ENCODE measurements around the gene CLEC20A. TPM values are rescaled to one million over a fixed set of nuclear protein-coding genes. Genes with fewer than 3 reads are reported as not detected.

The CLEC20A gene
- total and polyA plus RNA-seq, 7 donors, result 0.22 TPM; not detected in 6

DNA sequence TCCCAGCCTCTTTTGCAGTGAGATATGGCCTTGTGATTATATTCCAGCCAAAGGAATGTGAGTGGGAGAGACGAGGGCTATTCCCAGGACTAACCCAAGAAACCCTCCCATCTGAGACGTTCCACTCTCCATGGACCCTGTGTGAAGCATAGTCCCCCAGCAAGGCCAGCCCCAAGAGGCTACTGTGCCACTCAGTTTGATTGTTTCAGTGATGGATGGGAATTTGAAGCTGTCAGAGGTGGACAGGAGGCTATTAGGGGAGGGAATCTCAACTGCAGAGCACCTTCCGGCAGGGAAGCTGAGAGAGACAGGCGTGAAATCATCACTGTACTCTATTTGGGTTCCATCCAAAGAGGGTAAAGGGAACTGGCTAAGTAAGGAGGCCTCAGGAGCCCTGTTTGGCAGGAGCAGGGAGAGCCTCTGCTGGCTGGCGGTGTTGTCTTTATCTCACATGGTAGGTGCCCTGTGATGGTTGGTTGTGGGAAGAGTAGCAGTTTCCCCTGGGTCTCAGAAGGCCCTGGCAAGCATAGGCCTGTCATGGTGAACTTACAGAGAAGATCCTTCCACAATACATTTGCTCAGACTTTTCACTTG is 12.7 kb upstream of the CLEC20A start:
- no peaks in the 10 kb centered on the region for H3K4me1 ChIP-seq
- H3K27me3 ChIP-seq (ENCODE audit: insufficient read depth in 3 of 3, low read length in 2 of 3), result no peaks in the 10 kb centered on the region
- no peaks in the 10 kb centered on the region for H3K36me3 ChIP-seq (ENCODE audit: insufficient read depth in 1 of 2, low read depth in 1 of 2)
- TF ChIP-seq, protein P1, sequence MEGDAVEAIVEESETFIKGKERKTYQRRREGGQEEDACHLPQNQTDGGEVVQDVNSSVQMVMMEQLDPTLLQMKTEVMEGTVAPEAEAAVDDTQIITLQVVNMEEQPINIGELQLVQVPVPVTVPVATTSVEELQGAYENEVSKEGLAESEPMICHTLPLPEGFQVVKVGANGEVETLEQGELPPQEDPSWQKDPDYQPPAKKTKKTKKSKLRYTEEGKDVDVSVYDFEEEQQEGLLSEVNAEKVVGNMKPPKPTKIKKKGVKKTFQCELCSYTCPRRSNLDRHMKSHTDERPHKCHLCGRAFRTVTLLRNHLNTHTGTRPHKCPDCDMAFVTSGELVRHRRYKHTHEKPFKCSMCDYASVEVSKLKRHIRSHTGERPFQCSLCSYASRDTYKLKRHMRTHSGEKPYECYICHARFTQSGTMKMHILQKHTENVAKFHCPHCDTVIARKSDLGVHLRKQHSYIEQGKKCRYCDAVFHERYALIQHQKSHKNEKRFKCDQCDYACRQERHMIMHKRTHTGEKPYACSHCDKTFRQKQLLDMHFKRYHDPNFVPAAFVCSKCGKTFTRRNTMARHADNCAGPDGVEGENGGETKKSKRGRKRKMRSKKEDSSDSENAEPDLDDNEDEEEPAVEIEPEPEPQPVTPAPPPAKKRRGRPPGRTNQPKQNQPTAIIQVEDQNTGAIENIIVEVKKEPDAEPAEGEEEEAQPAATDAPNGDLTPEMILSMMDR (IDR thresholded peaks at IDR 0.05), result no peak
- no peak overlapping the region for H3K4me3 ChIP-seq
- DNase-seq (no peak), ATAC-seq (peak; percentile 66 to 93 (median 83))
- no peaks in the 10 kb centered on the region for H3K9me3 ChIP-seq
- WGBS, 3 donors, result 37 to 51% (median 46%) methylated on average over 5 of the region's 5 CpGs
- intact Hi-C loops (cut with DNase I), result loop anchor here in 1 of 2 donors (10.0 kb wide), 1 partner anchor 205 kb away; no protein-coding TSS in a partner anchor
- no peak overlapping the region for H3K27ac ChIP-seq

DNA sequence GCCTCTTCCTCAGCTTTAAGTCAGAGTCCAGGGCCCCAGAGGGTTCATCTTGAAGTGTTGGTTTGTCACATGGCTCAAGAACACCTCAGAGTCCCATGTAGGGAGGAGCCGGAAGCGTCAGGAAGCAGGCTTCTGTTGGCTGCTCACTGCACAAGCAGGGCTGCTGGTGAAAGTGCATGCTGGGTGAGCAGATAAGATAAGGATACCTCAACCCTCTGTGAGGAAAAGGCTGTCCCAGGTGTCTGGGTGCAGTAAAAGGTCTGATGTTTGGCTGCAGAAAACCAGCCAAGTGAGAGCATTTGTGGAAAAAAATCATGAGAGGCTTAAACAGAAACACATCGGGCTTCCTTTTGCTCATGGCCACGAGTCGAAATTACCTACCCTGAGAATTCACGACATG is 9.9 kb upstream of the CLEC20A start:
- TF ChIP-seq, protein P1 (IDR thresholded peaks at IDR 0.05), result no peak
- Histone ChIP-seq H3K4me1 (no peaks in the 10 kb centered on the region), H3K4me3 (no peak overlapping the region), H3K9me3 (no peaks in the 10 kb centered on the region), H3K27me3 (ENCODE audit: insufficient read depth in 3 of 3, low read length in 2 of 3) (no peaks in the 10 kb centered on the region), H3K36me3 (ENCODE audit: insufficient read depth in 1 of 2, low read depth in 1 of 2) (no peaks in the 10 kb centered on the region), H3K27ac (no peak overlapping the region)
- WGBS, 3 donors, result 86 to 90% (median 89%) methylated on average over 6 of the region's 6 CpGs
- ATAC-seq (no peak), DNase-seq (no peak)
- intact Hi-C loops (cut with DNase I), result loop anchor here in 1 of 2 donors (10.0 kb wide), 1 partner anchor 202 kb away; no protein-coding TSS in a partner anchor

DNA sequence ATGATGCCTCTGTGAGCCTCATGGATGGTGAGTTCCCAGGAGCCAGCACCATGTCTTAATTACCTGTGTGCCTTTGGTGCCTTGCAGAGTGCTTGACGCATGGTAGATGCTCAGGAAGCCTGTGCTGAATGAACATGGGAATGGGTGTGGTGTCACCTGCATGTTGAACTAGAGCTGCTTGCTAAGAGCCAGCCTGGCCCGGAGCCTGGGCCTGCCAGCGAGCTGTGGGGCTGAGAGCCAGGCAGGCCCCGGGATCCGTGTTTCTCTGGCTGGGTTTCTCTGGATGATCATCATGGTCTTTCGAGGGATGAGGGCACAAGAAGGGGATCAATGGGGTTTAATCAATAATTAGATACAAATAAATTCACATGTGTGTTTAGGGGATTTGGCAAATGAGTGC is 9.4 kb upstream of the CLEC20A start:
- Histone ChIP-seq H3K9me3 (no peaks in the 10 kb centered on the region), H3K27me3 (ENCODE audit: insufficient read depth in 3 of 3, low read length in 2 of 3) (no peaks in the 10 kb centered on the region), H3K36me3 (ENCODE audit: insufficient read depth in 1 of 2, low read depth in 1 of 2) (no peaks in the 10 kb centered on the region), H3K4me1 (no peaks in the 10 kb centered on the region), H3K27ac (no peak overlapping the region), H3K4me3 (no peak overlapping the region)
- TF ChIP-seq, protein P1 (IDR thresholded peaks at IDR 0.05), result no peak
- 39 to 51% (median 42%) methylated on average over 6 of the region's 6 CpGs for WGBS, 3 donors
- intact Hi-C loops (cut with DNase I), result loop anchor here in 1 of 2 donors (10.0 kb wide), 1 partner anchor 201 kb away; no protein-coding TSS in a partner anchor
- DNase-seq (no peak), ATAC-seq (no peak)

DNA sequence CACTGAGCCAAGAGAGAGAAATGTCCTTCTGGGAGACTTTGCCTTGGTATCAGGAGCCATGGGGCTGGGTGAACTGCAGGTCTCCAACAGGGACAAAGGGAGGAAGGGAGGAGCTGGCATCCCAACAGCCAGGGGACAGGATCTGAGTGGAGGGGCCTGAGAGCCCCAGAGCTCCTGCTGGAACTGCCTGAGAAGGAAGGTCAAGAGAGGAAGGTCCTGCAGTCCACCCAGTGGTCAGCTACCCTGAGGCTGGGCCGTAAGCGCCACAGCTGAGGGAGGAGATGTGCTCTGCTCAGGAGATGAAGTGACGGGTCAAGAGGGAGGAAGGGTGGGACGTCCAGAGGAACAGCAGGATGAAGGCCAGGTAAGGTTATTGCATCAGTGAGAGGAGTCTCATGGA is 7.5 kb upstream of the CLEC20A start:
- intact Hi-C loops (cut with DNase I), result loop anchor here in 1 of 2 donors (10.0 kb wide), 1 partner anchor 199 kb away; no protein-coding TSS in a partner anchor
- no peak overlapping the region for H3K4me3 ChIP-seq
- DNase-seq, result no peak
- TF ChIP-seq, protein P1 (IDR thresholded peaks at IDR 0.05), result no peak
- no peak for ATAC-seq
- no peaks in the 10 kb centered on the region for H3K36me3 ChIP-seq (ENCODE audit: insufficient read depth in 1 of 2, low read depth in 1 of 2)
- 68 to 82% (median 75%) methylated on average over 4 of the region's 4 CpGs for WGBS, 3 donors
- no peaks in the 10 kb centered on the region for H3K27me3 ChIP-seq (ENCODE audit: insufficient read depth in 3 of 3, low read length in 2 of 3)
- H3K4me1 ChIP-seq, result no peaks in the 10 kb centered on the region
- H3K27ac ChIP-seq, result no peak overlapping the region
- H3K9me3 ChIP-seq, result no peaks in the 10 kb centered on the region

All from psoas muscle (tissue), 8 donors.